ENCODE measurements around the gene SLC11A1. TPM values are rescaled to one million over a fixed set of nuclear protein-coding genes. Genes with fewer than 3 reads are reported as not detected.

SLC11A1 gene
- total and polyA plus RNA-seq, 2 donors (not counting 1 experiment from before 2014, with no cell fraction given) = 6.5 to 65.3 TPM

GRCh38 chr2:218386505-218387368 lies 4.7 kb downstream of the SLC11A1 start:
- WGBS (ENCODE audit: insufficient coverage) = 92% methylated on average over 17 of the region's 23 CpGs
- TF ChIP-seq CTCF (IDR thresholded peaks at IDR 0.05) (no peak), EZH2 (IDR thresholded peaks at IDR 0.05; ENCODE audit: borderline replicate concordance, insufficient read depth, low read depth, low read length, poor library complexity, severe bottlenecking) (no peak)
- Histone ChIP-seq H3K9ac (ENCODE audit: low read length) (no peak overlapping the region), H3K9me3 (ENCODE audit: control extremely low read depth in 1 of 3, control insufficient read depth in 2 of 3, insufficient read depth in 1 of 3, low read length in 2 of 3) (peaks cover 0 to 5% (median 0%) of the 10 kb centered on the region in 3 donors), H3K79me2 (ENCODE audit: control insufficient read depth, insufficient read depth, low read length) (no peaks in the 10 kb centered on the region), H3K4me1 (ENCODE audit: control insufficient read depth in 2 of 2, insufficient read depth in 2 of 2, low read length in 2 of 2) (peaks cover 6 to 7% of the 10 kb centered on the region in 2 donors), H3K27me3 (replicated peaks in 1 of 4; ENCODE audit: control extremely low read depth in 1 of 4, control insufficient read depth in 3 of 4, insufficient read depth in 4 of 4, low read length in 3 of 4) (peaks cover 0 to 16% (median 0%) of the 10 kb centered on the region in 4 experiments), H3K4me2 (replicated peaks; ENCODE audit: low read depth, low read length, poor library complexity, severe bottlenecking) (peak overlapping the region; percentile 77), H3K27ac (ENCODE audit: low read length in 2 of 2) (no peak overlapping the region), H3K36me3 (replicated peaks in 1 of 2; ENCODE audit: control extremely low read depth in 1 of 2, control insufficient read depth in 1 of 2, extremely low read depth in 1 of 2, insufficient read depth in 2 of 2, low read length in 1 of 2) (no peaks in the 10 kb centered on the region), H2AFZ (ENCODE audit: insufficient read depth, low read depth, low read length, poor library complexity, severe bottlenecking) (peak overlapping the region; percentile 77), H4K20me1 (ENCODE audit: control insufficient read depth, insufficient read depth, low read length, poor library complexity, severe bottlenecking) (no peaks in the 10 kb centered on the region), H3K4me3 (ENCODE audit: control extremely low read depth in 1 of 5, extremely low read depth in 1 of 5, insufficient read depth in 1 of 5, low read depth in 2 of 5, low read length in 4 of 5) (no peak overlapping the region)
- ChIA-PET POLR2A (interaction anchor here (0.7 kb wide), 1 partner anchor 70 kb away, joined by 5 read pairs; no protein-coding TSS in a partner anchor), CTCF (interaction anchor here (0.9 to 1.0 kb wide), 2 partner anchors 9 to 114 kb away, joined by 3 to 4 read pairs; no protein-coding TSS in a partner anchor)
- H3K4me3 Mint-ChIP-seq = peak overlapping the region; percentile 76
- peaks cover 13% of the 10 kb centered on the region for H3K4me1 Mint-ChIP-seq
- H3K9me3 Mint-ChIP-seq (ENCODE audit: insufficient read depth) = no peaks in the 10 kb centered on the region
- peaks cover 2% of the 10 kb centered on the region for H3K27me3 Mint-ChIP-seq
- H3K27ac Mint-ChIP-seq = no peak overlapping the region
- intact Hi-C loops (cut with micrococcal nuclease) = no loop called here
- ATAC-seq (ENCODE audit: low read depth) (no peak), DNase-seq (no peak)

Measured in B cell (primary cell).